Limb (tissue), 2 donors: ENCODE data around the gene ZNF205.
A peak's percentile ranks its signal among the peaks of the same experiment; 100 is the strongest.
"Not testable (repeated sequence)": the region's sequence is repeated elsewhere in the genome, so short reads cannot be mapped to it uniquely, and the experiment has no call there.

ENCODE experiments used
- DNase-seq, 2 donors: peaks; one replicate each; pipeline ENCODE4 v3.0.0-alpha.2; 2016; ENCODE audit errors: extremely low spot score in 2 of 2

ZNF205 gene

DNA sequence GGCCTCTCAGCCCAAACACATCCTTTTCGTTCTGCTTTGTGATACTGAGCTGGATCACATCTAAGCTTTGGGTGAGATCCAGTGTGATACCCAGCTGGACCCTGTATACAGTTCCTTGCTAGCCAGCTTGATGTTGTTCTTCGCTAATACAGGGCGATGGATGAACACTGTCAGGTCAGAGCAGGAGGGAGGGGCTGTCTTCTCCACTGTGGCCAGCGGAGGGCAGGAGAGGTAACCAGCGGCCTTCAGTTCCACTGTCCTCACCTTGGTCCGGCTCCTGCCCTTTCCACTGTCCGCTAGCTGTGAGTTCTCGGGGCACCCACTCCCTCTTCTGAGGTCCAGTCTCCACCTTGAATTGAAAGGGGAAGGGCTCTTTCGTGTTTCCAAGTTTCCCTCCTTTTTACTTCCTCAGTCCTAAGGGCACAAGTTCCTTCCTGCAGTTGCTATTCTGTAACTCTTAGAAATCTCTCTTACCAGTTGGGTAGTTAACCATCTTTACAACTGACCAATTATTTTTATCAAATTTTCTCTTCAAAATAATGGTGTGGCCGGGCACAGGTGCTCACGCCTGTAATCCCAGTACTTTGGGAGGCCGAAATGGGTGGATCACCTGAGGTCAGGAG, 19.5 kb downstream of the ZNF205 start:
- peak in 1 of 2 donors; percentile 21 for DNase-seq

DNA sequence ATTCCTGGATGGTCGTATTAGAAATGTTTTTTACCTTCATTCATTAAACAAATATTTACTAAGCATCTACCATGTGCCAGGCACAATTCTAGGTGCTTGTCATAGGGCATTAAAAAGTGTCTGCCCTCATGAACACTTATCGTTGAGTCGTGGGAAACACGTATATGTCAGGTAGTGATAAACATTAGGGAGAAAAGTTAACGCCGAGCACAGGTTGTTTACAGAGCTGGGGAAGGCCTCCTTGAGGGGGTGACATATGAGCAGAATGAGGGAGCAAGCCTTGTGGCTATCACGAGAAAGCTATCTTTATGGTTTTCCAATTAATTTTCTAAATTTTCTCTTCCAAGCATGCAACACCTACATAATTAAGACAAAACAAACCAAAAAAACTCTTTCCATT, 21.5 kb downstream of the ZNF205 start:
- DNase-seq: no peak

DNA sequence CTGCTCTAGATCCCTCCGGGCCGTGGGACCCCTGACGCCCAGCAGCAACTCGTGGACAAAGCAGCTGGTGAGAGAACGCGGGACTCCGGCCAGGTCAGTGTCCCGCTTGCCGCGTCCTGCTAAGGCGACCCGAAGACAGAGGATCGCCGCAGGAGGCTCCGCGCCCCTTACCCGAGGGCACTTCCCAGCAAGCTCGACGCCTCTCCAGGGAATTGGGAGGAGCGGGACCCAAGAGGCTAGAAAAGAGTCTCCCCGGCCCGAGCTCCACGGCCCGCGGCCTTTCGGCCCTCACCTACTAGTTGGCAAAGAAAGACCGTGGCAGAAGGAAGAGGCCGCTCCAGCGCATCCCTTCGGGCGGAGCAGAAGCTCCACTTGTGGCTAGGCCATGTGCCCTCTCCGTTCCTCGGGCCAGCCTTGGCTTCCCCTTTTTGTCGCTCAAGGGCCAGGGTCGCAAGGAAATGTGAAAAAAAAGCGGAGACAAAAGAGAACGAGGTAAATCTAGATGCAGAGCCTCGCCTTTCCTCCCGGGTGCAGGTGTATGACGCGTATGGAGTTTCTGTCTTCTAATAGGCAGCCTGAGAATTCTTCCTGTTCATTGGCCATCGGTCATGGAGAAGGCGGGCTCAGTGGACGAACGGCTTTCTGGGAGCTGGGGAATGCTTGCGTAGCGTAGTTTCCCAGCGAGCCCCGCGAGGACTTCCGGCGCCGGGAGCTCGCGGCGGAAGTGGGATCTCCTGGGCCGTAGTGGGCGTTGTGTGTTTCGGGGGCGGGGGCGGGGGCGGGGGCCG, 22.1 kb downstream of the ZNF205 start, which contains the start of gene ZNF213:
Gene ZNF213 (plus strand): TSS at position 692 of the 788 bp plus-strand sequence. CDS start 2,252 bp downstream, outside the sequence.
- DNase-seq: peak; percentile 95 to 99

DNA sequence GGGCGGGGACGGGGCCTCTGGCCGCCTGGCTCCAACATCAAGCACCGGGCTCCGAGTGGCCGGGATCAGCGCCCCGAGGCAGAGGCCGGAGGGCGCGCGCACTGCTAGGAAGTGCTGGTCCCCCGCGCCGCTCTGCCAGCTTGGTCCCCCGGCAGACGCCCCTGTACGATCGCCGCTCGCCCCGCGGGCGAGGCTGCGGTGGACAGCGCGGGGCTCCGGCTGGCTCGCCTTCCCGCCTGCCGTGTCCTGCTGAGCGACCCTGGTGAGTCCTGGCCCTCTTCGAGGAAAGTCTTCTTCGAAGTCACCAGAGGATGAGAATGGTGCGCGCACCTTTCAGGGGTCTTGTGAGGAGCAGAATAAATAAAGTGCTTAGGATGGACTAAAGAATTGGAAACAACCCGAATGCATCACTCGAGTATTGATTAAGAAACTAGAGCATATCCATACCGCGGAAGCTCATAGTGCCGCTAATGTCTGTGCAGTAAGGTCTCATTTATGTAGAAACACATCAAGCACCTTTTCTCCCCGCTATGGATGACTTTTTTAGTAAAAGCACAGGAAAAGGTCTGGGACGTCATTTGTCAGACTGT, 22.8 kb downstream of the ZNF205 start:
- DNase-seq: no peak

DNA sequence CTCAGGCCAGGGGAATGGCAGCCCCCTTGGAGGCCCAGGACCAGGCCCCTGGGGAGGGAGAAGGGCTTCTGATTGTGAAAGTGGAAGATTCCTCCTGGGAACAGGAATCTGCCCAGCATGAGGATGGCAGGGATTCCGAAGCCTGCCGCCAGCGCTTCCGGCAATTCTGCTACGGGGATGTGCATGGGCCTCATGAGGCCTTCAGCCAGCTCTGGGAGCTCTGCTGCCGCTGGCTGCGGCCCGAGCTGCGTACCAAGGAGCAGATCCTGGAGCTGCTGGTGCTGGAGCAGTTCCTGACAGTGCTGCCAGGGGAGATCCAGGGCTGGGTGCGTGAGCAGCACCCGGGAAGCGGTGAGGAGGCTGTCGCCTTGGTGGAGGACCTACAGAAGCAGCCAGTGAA, 24.9 kb downstream of the ZNF205 start:
- DNase-seq: no peak

DNA sequence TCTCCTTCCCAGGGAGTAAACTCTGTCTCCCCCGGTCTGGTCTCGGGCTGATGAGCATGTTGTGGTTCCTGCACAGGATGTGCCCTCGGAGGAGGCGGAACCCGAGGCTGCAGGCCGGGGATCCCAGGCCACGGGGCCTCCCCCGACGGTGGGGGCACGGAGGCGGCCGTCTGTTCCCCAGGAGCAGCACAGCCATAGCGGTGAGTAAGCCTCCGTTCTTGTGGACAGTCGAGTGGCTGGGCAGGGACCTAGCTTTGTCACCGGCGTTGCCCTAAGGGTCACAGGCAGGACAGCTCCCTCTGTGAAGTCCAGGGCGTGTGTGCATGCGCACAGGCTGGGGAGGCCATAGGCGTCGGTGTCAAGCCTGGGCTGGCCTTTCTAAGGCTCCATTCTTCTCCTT, 26.0 kb downstream of the ZNF205 start:
- no peak for DNase-seq

DNA sequence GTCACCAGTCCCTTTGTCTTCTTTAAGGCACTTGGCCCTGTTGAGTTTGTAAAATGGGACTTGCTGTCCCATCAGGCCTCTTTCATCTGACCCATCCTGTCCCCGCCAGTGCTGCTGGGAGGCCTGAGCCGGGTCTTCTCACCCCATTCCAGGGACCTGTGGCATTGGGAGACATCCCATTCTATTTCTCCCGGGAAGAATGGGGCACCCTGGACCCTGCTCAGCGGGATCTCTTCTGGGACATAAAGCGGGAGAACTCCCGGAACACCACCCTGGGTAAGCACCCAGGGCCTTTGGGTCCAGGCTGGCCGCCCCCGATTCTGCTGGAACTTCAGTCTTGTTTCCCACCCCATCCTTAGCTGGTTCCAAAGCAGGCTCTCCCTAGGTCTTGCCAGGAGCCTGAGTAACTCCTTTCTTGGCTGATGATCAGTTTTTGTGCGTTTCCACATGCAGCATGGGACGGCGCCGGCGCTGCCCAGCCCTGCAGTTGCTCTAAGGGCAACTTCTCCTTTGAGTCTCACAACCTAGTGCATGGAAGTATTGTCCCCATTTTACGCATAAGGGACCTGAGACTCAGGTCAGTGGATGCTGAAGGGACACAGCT, 26.5 kb downstream of the ZNF205 start:
- no peak for DNase-seq

DNA sequence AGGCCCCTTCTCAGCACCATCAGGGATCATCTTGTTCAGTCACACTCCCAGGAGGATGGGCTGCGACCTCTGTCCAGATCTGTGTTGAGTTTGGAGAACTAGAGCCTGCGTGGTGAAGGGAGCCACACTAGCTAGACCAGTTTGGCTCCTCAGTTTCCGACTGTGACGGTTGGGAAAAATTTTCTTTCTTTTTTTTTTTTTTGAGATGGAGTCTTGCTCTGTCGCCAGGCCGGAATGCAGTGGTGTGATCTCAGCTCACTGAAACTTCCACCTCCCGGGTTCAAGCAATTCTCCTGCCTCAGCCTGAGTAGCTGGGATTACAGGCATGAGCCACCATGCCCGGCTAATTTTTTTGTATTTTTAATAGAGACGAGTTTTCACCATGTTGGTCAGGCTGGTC, 27.2 kb downstream of the ZNF205 start:
- DNase-seq: not testable (repeated sequence)

DNA sequence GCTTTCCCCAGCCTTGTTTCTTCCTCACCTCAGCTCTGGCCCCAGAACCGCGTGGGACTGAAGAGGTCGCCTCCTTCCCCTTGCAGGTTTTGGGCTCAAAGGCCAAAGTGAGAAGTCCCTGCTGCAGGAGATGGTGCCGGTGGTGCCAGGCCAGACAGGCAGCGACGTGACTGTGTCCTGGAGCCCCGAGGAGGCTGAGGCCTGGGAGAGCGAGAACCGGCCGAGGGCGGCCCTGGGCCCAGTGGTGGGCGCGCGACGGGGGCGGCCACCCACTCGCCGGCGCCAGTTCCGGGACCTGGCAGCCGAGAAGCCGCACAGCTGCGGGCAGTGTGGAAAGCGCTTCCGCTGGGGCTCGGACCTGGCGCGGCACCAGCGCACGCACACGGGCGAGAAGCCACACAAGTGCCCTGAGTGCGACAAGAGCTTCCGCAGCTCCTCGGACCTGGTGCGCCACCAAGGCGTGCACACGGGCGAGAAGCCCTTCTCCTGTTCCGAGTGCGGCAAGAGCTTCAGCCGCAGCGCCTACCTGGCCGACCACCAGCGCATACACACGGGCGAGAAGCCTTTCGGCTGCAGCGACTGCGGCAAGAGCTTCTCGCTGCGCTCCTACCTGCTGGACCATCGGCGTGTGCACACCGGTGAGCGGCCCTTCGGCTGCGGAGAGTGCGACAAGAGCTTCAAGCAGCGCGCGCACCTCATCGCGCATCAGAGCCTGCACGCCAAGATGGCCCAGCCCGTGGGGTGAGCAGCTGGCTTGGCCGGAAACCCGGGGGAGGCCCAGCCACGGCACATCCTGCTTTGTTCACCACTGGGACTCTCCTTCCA, 28.4 kb downstream of the ZNF205 start:
- DNase-seq: no peak

DNA sequence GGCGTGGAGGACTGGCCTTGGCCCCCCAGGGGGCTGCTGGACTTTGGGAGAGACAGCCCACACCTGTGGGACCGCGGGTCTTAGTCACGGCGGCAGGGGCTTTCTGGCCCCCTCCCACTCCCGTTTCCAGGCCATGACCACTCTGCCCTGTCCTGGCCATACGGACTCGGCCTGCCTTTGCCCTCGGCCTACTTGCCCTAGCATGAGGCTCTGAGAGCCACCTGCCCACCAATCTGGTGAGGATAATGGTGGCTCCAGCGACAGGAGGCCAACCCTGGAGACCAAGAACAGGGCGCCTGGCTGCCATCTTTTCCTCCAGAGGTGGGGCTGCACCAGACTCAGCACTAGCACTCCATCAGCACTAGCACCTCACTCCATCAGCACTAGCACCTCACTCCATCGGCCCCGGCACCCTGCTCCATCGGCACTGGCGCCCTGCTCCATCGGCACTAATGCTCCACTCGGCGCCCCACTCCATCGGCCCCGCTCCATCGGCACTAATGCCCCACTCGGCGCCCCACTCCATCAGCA, 29.5 kb downstream of the ZNF205 start:
- DNase-seq: no peak

DNA sequence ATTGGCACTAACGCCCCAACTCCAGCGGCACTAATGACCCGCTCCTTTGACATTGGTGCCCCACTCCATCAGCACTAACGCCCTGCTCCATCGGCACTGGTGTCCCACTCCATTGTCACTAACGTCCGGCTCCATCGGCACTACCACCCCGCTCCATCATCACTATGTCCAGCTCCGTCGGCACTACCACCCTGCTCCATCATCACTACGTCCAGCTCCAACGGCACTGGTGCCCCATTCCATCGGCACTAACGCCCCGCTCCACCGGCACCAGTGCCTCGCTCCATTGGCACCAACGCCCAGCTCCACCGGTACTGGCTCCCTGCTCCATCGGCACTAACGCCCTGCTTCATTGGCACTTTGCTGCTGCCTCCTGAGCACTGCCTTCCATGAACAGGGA, 29.9 kb downstream of the ZNF205 start:
- no peak for DNase-seq

DNA sequence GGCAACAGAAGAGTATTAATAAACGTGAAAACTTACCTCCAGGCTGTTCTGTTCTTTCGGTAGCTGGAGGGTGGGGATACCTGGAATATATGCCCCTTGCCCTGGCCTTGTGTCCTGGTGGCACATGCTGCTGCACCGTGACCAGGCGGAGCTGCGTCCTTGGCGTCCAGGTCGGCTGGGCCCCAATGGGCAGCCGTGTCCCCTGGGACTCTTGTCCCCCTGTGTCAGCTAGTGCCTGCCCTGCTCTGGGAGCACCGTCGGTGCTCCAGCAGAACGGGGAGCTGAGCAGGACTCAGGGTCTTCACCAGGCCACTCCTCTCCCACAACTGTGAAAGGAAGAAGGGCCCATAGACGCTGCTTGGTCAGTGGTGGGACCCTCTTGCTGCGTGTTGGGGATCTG, 30.4 kb downstream of the ZNF205 start:
- DNase-seq: no peak

DNA sequence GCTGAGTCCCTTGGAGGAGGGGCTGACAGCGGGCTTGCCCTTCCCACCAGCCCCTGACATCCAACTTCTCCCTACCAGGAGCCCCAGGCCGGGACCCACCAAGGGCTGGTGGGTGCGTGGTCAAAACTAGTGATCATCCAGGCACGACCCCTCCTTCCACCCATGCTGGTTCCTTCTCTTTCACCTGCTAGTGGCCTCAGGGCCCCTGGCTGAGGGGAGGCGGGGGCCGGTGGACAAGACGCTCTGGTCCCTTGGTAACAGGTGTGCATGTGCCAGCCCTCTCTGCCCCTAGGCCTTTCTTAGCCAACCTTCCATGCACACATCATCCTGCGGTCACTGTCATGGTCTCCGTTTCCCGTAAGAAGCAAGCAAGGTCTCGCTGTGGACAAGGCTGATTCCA, 30.8 kb downstream of the ZNF205 start:
- no peak for DNase-seq

DNA sequence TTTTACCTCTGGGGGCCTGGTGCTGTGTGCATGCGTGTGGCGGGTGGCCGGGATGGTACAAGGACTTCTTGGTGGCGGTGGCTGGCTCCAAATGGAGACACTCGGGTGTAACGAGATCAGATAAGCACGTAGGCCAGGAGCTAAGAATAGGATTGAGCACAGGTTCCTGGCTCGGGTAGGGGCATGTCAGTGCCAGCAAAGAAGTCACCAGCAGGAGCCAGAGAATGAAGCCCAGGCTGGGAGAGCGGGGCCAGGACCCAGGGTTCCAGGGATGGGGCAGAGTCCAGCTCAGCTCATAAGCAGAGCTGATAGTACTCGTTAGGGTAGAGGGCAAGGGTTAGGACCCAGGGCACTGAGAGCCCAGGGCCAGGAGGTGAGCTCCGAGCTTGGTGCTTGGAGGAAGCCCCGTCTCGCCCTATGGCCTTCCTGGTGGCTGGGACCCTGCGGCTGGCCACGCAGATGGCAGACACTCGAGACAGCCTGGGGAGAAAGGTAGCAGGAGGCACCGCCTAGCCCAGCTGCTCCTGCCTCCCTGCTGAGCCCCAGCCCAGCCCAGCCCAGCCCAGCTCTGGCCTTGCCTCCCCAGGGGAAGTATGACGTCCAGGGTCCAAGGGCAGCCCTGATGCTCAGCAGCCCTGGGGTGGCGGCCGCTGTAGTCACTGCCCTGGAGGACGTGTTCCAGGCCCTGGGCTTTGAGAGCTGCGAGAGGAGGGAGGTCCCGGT, 31.4 kb downstream of the ZNF205 start:
- DNase-seq: no peak

DNA sequence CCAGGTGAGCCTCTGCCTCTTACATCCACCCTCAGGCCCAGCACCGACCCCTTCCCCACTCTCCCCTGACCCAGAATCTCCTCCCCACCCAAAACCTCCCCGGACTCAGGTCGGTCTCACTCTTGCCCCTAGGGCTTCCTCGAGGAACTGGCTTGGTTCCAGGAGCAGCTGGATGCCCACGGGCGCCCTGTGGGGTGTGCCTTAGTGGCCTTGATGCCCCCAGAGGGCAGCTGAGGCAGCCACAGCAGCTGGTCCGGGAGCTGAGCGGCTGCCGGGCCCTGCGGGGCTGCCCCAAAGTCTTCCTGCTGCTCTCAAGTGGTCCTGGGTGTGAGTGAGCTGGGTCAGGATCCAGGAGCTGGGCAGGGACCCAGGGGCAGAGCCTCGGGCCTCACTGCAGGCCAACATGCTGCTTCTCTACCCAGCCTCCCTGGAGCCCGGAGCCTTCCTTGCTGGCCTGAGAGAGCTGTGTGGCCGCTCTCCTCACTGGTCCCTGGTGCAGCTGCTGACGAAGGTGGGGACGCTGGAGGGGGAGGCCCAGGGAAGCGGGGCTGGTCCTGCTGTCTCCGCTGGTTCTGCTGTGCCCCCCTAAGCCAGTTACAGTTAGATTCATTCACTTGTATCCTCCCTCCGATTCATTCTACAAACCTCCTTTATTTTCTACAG, 32.1 kb downstream of the ZNF205 start:
- DNase-seq: peak in 1 of 2 donors; percentile 34

DNA sequence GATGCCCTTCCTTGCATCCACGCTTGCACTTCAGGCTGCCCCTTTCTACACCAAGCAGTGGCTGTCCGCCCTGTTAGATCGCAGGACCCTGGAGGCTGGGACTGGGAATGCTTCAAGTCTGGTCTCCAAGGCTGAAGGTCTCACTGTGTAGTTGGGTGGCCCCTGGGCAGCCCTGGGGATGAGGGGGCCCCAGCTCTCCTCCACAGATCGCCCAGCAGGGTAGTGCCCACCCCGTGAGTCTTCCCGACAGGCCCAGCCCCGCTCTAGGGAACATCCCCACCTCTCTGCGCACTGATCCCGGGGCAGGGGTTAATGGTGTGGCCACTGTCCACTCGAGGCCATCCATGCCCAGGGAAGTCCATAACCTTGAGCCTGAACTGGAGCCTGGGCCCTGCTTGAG, 32.8 kb downstream of the ZNF205 start:
- no peak for DNase-seq

DNA sequence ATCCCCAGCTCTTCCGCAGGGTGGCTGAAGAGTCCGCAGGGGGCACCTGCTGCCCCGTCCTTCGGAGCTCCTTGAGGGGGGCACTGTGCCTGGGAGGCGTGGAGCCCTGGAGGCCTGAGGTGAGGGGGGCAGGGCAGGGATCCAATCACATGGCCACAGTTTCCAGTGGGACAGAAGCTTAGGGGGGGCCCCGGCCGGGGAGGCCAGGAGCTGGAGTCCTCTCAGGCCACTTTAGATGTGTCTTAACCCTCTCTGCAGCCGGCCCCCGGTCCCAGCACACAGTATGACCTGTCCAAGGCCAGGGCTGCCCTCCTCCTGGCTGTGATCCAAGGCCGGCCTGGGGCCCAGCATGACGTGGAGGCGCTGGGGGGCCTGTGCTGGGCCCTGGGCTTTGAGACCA, 33.3 kb downstream of the ZNF205 start:
- peak in 1 of 2 donors; percentile 31 for DNase-seq

DNA sequence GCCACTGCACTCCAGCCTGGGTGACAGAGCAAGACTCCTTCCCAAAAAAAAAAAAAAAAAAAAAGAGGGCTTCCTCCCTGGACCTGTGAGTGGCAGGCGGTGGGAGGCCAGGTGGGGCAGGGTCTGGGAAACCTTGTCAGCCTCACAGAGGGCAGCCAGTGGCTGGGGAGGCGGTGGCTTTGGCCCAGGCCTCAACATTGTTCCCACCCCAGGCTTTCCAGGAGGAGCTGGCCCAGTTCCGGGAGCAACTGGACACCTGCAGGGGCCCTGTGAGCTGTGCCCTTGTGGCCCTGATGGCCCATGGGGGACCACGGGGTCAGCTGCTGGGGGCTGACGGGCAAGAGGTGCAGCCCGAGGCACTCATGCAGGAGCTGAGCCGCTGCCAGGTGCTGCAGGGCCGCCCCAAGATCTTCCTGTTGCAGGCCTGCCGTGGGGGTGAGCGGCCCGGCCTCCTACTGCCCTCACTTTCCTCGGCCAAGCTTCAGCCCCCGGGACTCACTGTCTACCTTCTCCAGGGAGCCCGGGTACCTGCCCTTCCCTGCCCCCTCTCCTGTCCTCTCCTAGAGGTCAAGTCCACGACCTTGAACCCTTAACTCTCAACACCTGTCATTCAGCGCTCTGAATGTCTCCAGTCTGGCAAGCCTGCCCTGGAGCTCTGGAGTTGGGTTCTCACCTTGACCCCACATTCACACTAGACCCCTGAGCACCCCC, 34.8 kb downstream of the ZNF205 start:
- peak in 1 of 2 donors; percentile 27 for DNase-seq

DNA sequence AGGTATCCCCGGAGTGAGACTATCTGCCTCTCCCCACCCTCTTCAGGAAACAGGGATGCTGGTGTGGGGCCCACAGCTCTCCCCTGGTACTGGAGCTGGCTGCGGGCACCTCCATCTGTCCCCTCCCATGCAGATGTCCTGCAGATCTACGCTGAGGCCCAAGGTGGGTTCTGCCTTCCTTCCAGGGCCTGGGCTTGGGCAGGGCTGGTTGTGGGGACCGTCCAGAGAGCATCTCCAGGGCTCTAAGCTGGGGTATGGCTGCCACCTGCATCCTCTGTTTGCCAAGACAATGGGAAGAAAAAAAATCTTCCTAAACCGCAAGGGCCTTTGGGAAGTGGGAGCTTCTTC, 35.3 kb downstream of the ZNF205 start:
- DNase-seq: no peak
